NCI-H345 (cell line): Measurements from ENCODE around the gene CHMP4B.
A peak's percentile ranks its signal among the peaks of the same experiment; 100 is the strongest.

Source experiments
- DNase-seq: peaks from one replicate; lab custom pipeline; 2025; lab: John Stamatoyannopoulos, UW

Gene CHMP4B

DNA sequence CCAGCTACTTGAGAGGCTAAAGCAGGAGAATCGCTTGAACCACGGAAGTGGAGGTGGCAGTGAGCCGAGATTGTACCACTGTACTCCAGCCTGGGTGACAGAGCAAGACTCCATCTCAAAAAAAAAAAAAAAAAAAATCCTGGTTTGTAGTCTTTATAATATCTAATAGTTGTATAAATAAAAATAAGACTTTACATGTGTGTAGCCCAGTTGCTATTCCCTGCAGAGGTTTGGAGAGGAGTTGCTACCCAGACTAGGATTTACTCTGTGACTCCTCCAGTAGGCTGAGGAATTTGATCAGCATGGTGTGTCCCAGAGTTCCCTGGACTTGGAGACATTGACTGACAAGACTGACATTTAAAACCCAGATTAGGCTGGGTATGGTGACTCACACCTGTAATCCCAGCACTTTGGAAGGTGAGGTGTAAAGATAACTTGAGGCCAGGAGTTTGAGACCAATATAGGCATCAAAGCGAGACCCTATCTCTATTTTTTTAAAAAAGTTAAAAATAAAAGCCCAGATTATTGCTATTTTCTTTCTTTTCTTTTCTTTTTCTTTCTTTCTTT lies 10.2 kb downstream of the CHMP4B start:
- no peak for DNase-seq

DNA sequence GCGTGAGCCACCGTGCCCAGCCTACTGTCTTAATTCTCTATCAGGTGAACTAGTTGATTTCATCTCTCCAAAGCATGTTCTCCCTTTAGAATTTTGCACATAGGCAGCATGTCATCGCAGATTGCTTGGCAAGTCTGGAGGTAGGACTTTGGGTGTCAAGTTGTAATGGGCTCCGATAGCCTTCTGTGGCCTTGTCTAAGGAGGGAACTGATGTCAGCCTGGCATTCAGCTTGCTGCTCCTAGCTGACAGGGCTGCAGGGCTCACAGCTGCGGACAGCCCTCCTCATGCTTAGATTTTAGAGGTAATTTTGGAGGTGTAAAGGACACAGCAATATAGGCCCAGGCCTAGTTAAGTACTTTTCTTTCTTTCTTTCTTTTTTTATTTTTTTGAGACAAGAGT lies 11.3 kb downstream of the CHMP4B start:
- DNase-seq, result no peak

DNA sequence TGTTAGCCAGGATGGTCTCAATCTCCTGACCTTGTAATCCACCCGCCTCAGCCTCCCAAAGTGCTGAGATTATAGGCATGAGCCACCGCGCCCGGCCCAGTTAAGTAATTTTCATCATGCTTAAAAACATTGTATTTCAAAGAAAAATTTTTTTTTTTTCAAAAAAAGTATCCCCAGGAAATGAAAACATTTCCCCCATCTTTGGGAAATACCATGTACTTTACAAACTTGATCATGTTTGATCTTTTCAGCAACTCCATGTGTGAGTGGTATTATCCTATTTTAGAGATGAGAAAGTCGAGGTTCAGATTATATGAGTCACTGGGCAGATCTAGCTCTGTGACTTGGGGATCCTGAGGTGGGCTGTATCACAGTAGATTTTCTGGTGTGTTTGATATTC lies 11.8 kb downstream of the CHMP4B start:
- DNase-seq, result no peak

GRCh38 chr20:33824852-33825251 lies 13.7 kb downstream of the CHMP4B start:
- DNase-seq, result no peak

- peak; percentile 68 for DNase-seq
Observed at GRCh38 chr20:33825340-33826269, 14.5 kb downstream of the CHMP4B start.

- DNase-seq, result no peak
Observed at GRCh38 chr20:33826270-33826897, 15.2 kb downstream of the CHMP4B start.

DNA sequence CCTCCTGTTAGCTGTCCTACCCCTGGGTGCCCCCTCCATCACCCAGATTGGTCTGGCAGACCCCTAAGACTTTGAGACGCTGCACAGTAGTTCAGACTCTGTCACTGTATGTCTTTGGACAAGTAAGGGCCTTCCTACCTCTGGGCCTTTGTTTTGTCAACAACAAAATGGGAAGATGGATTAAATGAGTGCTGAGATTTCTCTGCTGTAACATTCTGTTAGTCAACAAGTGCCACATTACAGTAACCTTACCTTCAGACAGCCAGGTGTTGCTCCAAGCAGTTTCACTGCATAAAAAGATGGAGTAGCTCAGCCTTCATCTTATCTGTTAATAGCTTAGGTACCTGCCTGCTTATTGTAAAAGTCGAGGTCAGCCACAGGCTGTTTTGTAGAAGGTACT lies 16.0 kb downstream of the CHMP4B start:
- DNase-seq, result no peak

DNA sequence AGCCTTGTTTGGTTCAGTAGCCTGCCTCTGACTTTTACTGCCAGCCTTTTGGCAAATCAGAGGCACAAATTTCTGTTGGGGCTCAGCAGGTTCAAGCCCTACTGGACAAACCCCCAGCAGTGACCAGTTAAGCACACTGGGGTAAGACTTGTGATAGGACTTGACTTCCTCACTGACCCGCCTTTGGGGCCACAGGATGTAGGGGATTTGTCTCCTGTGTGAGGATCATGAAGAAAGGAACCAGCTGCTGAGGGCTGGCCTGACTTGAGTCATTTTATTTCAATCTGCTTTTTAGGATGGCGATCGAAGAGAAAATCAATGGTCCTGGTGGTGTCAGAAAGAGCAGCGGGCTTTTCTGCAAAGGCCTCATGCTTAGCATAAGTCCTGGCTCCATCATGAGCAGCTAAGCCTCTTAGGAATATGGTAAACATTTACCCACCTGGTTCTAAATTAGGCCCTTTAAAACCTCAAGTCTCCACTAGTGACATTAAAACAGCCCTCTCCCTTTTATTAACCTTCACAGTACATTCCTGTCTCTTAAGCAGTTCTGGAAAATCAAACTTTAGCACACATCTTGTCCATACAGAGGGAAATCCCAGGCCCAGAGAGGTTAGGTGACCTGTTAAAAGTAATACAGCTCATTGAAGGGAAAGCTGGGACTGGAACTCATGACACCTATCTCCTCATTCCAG lies 16.6 kb downstream of the CHMP4B start:
- DNase-seq, result no peak

DNA sequence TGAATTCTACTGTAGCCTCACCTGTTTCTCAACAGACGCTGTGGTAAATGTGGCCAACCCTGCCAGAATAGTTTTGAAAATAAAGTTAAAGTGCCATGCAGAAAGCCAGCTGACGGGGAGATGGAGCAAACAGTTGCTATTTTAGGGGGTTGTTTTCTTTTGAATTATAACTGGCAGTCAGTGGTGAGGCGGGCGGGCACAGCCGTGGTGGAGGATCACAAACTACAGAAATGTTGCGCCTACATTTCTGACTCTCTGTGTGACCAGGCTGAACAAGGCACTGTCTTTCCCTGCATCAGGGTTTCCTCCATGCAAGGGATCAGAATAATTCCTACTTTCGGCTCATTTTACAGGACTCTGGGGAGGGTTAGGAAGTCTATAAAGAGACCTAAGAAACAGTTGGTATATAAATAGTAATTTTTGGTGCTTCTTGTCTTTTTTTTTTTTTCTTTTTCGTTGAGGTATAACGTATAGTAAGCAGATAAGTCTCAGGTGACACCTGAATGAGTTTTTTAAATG lies 17.2 kb downstream of the CHMP4B start:
- DNase-seq, result no peak

- no peak for DNase-seq
Observed at GRCh38 chr20:33828967-33829560, 17.9 kb downstream of the CHMP4B start.

GRCh38 chr20:33829636-33830035 lies 18.5 kb downstream of the CHMP4B start:
- DNase-seq, result no peak

DNA sequence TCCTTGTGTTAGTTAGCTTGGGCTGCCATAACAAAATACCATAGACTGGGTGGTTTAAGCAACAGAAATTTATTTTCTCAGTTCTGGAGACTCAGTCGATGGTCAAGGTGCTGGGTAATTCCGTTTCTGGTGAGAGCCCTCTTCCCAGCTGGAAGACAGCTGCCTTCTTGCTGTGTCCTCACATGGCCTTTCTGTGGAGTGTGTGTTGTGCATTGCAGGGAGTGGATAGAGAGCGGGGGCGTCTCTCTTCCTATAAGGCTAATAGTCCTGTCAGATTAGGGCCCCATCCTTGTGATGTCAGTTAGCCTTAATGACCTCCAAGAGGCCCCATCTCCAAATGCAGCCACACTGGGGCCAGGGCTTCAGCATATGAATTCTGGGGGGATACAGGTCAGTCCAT lies 19.2 kb downstream of the CHMP4B start:
- no peak for DNase-seq

DNA sequence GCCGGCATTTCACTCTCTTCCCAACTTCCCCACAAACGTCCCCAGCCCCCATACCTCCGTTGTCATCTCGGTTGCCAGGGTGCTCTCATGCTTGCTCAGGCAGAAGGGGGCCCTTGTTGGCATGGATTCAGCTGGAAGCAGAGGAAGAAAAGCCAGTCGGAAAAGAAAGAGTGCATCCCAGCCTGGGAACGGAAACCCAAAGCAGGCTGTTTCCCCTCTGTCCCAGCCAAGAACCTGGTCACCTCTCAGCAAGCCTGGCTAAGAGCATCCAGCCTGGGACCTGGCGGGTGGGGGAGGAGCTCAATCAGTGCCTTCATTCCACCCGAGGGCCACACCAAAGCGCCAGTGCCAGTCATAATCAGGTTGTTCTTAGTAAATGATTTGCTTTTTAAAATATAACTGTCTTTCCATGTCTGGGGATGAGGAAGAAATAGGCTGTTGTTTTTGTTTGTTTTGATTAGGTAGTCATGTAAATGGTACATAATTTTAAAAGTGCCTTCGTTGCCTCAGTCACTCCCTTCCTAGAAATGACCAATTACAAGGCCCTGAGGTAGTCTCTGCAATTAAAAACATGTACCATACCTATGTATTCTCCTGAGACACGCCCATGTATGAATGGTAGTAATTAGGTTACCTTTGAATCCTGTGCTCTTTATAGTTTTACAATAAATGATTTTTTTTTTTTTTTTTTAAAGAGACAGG lies 21.1 kb downstream of the CHMP4B start:
- DNase-seq, result no peak

DNA sequence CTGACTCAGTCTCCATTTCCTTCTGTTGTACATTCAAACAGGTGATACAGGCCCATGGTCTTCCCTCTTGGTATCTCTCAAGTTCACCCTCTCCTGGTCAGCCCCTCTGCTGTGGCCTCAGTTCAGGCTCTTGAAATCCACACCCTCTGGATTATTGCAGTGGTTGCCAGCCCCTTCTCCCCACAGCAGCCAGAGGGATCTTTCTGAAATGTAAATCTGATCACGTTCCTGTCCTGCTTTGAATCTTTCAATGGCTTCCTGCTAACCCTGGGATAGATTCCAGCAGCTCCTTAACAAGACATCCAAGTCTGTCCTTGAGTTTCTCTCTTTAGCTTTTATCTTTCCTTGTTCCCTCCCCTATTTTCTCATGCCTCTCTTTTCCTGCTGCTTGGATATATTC lies 22.2 kb downstream of the CHMP4B start:
- DNase-seq, result no peak

GRCh38 chr20:33835615-33836172 lies 24.5 kb downstream of the CHMP4B start:
- no peak for DNase-seq

DNA sequence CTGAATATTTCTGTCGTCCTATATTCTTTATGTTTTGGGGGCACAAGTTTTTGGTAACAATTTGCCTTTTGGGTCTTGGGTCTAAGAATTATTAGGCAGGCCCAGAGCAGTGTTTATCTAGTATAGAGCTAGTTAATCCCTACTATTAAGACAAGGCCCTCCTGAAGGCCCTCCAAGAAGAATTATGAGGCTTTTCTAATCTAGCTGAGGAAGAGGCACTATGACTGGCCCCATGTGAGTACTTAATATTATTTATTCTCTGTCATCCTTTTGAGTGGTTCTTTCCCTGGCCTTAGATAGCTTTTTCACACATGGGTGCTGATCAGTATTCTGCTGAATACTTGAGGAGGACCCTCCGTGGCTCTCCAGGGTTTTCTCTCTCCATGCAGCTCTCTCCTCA lies 25.1 kb downstream of the CHMP4B start:
- DNase-seq, result no peak

- no peak for DNase-seq
Observed at GRCh38 chr20:33837096-33837830, 26.1 kb downstream of the CHMP4B start.

DNA sequence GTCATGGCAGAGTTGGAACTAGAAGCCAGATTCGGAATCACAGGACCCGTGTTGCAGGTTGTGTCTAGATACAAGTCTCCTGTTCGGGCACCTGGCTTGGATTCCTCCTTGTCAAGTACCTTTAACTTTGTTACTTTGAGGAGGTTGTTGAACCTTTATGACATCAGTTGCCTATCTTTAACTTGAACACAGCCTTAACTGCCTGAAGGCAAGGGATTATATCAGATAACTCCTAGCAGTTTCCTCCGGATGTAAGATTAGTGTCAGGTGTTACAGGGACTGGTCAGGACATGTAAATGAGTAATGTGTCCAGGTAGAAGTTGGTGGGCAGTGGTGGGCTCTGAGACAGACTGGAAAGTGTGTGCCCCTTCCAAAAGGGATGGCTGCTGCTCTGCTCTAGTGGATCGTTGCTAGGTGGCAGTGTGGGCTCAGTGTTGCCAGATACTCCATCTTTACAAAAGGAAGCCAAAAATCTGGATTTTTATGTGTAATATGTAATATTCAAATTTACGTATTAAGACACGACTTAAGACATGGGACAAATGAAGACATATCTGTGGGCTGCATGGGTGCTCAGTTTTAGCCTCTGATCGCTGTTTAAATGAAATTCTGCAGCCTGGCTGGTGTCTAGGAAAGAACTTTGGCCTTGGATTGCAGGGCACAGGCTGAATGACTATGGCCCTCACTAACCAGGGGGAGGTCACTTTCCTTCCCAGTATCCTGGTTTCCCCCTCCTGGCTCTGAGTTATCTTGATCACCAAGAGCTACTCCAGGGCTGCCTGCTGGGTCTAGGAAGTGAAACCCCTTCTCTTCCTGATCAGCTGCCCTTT lies 27.1 kb downstream of the CHMP4B start:
- DNase-seq, result no peak

GRCh38 chr20:33839591-33839990 lies 28.4 kb downstream of the CHMP4B start:
- peak; percentile 62 for DNase-seq
